ENCODE measurements around the gene STARD10.
"Not testable (repeated sequence)": the region's sequence is repeated elsewhere in the genome, so short reads cannot be mapped to it uniquely, and the experiment has no call there.

STARD10 gene

GRCh38 chr11:72829178-72829577 lies 35.3 kb upstream of the STARD10 start:
- no peak for DNase-seq (ENCODE audit: low spot score in 2 of 2)
- Mint-ChIP-seq H3K27ac (peak overlapping the region; percentile 86), H3K9me3 (no peaks in the 10 kb centered on the region), H3K4me3 (no peak overlapping the region), H3K36me3 (peaks cover 92% of the 10 kb centered on the region), H3K4me1 (peaks cover 44% of the 10 kb centered on the region)
- no peak for ATAC-seq

- H3K4me3 Mint-ChIP-seq, result peak overlapping the region; percentile 43
- DNase-seq (ENCODE audit: low spot score in 2 of 2) (no peak), ATAC-seq (no peak)
- H3K36me3 Mint-ChIP-seq, result peaks cover 97% of the 10 kb centered on the region
- no peaks in the 10 kb centered on the region for H3K9me3 Mint-ChIP-seq
- H3K27ac Mint-ChIP-seq, result peak overlapping the region; percentile 86
- peaks cover 49% of the 10 kb centered on the region for H3K4me1 Mint-ChIP-seq
These were observed 34.9 kb upstream of the STARD10 start for GRCh38 chr11:72828692-72829101.

GRCh38 chr11:72828081-72828567 lies 34.3 kb upstream of the STARD10 start:
- Mint-ChIP-seq H3K4me1 (peaks cover 53% of the 10 kb centered on the region), H3K4me3 (peak overlapping the region; percentile 43), H3K27ac (peak overlapping the region; percentile 86), H3K36me3 (peaks cover 97% of the 10 kb centered on the region), H3K9me3 (no peaks in the 10 kb centered on the region)
- DNase-seq (ENCODE audit: low spot score in 2 of 2) (no peak), ATAC-seq (peak; percentile 54)

- Mint-ChIP-seq H3K4me1 (peaks cover 50% of the 10 kb centered on the region), H3K4me3 (peak overlapping the region; percentile 43), H3K27ac (peak overlapping the region; percentile 86), H3K36me3 (peaks cover 95% of the 10 kb centered on the region)
- DNase-seq (ENCODE audit: low spot score in 2 of 2); H3K9me3 Mint-ChIP-seq: not testable (repeated sequence)
- peak; percentile 74 for ATAC-seq
These were observed 33.8 kb upstream of the STARD10 start for GRCh38 chr11:72827656-72828055.

GRCh38 chr11:72826942-72827480 lies 33.2 kb upstream of the STARD10 start:
- Mint-ChIP-seq H3K4me1 (peaks cover 48% of the 10 kb centered on the region), H3K27ac (peak overlapping the region; percentile 86), H3K4me3 (peak overlapping the region; percentile 43), H3K9me3 (no peaks in the 10 kb centered on the region), H3K36me3 (peaks cover 93% of the 10 kb centered on the region)
- DNase-seq (ENCODE audit: low spot score in 2 of 2), result no peak
- no peak for ATAC-seq

- peaks cover 90% of the 10 kb centered on the region for H3K36me3 Mint-ChIP-seq
- peaks cover 42% of the 10 kb centered on the region for H3K4me1 Mint-ChIP-seq
- no peak for ATAC-seq
- H3K27ac Mint-ChIP-seq, result peak overlapping the region; percentile 86
- DNase-seq (ENCODE audit: low spot score in 2 of 2), result no peak
- no peak overlapping the region for H3K4me3 Mint-ChIP-seq
- no peaks in the 10 kb centered on the region for H3K9me3 Mint-ChIP-seq
These were observed 32.5 kb upstream of the STARD10 start for GRCh38 chr11:72826191-72826941.

- peak overlapping the region; percentile 86 for H3K27ac Mint-ChIP-seq
- peaks cover 90% of the 10 kb centered on the region for H3K36me3 Mint-ChIP-seq
These were observed 31.8 kb upstream of the STARD10 start for GRCh38 chr11:72825661-72826060.

GRCh38 chr11:72824811-72825505 lies 31.1 kb upstream of the STARD10 start:
- ATAC-seq (no peak), DNase-seq (ENCODE audit: low spot score in 2 of 2) (no peak)
- H3K27ac Mint-ChIP-seq, result peak overlapping the region; percentile 86
- H3K9me3 Mint-ChIP-seq, result no peaks in the 10 kb centered on the region
- H3K36me3 Mint-ChIP-seq, result peaks cover 90% of the 10 kb centered on the region
- no peak overlapping the region for H3K4me3 Mint-ChIP-seq
- H3K4me1 Mint-ChIP-seq, result peaks cover 48% of the 10 kb centered on the region

More at GRCh38 chr11:72825661-72826060, 31.8 kb upstream of the STARD10 start:
- no peaks in the 10 kb centered on the region for H3K9me3 Mint-ChIP-seq
- H3K4me3 Mint-ChIP-seq, result no peak overlapping the region
- no peak for DNase-seq (ENCODE audit: low spot score in 2 of 2)
- no peak for ATAC-seq
- H3K4me1 Mint-ChIP-seq, result peaks cover 47% of the 10 kb centered on the region

- Mint-ChIP-seq H3K27ac (peak overlapping the region; percentile 86), H3K36me3 (peaks cover 91% of the 10 kb centered on the region), H3K9me3 (no peaks in the 10 kb centered on the region), H3K4me3 (no peak overlapping the region), H3K4me1 (peaks cover 46% of the 10 kb centered on the region)
- no peak for DNase-seq (ENCODE audit: low spot score in 2 of 2)
- no peak for ATAC-seq
These were observed 30.2 kb upstream of the STARD10 start for GRCh38 chr11:72824020-72824419.

- peaks cover 47% of the 10 kb centered on the region for H3K4me1 Mint-ChIP-seq
- peaks cover 90% of the 10 kb centered on the region for H3K36me3 Mint-ChIP-seq
These were observed 29.4 kb upstream of the STARD10 start for GRCh38 chr11:72823105-72823804.

GRCh38 chr11:72821920-72822799 lies 28.3 kb upstream of the STARD10 start:
- H3K4me3 Mint-ChIP-seq, result peak overlapping the region; percentile 37

More at GRCh38 chr11:72823105-72823804, 29.4 kb upstream of the STARD10 start:
- DNase-seq (ENCODE audit: low spot score in 2 of 2) (no peak), ATAC-seq (no peak)
- Mint-ChIP-seq H3K4me3 (no peak overlapping the region), H3K27ac (peak overlapping the region; percentile 86), H3K9me3 (no peaks in the 10 kb centered on the region)

GRCh38 chr11:72821221-72821919 lies 27.5 kb upstream of the STARD10 start:
- no peak for DNase-seq (ENCODE audit: low spot score in 2 of 2)
- H3K36me3 Mint-ChIP-seq, result peaks cover 87% of the 10 kb centered on the region
- H3K4me1 Mint-ChIP-seq, result peaks cover 52% of the 10 kb centered on the region
- H3K9me3 Mint-ChIP-seq, result no peaks in the 10 kb centered on the region
- H3K4me3 Mint-ChIP-seq, result peak overlapping the region; percentile 37
- H3K27ac Mint-ChIP-seq, result no peak overlapping the region
- ATAC-seq, result no peak

More at GRCh38 chr11:72821920-72822799, 28.3 kb upstream of the STARD10 start:
- DNase-seq (ENCODE audit: low spot score in 2 of 2) (peak; percentile 77 to 78), ATAC-seq (peak; percentile 85)
- Mint-ChIP-seq H3K4me1 (peaks cover 48% of the 10 kb centered on the region), H3K9me3 (no peaks in the 10 kb centered on the region), H3K36me3 (peaks cover 90% of the 10 kb centered on the region), H3K27ac (peak overlapping the region; percentile 74)

GRCh38 chr11:72820439-72821139 lies 26.7 kb upstream of the STARD10 start:
- ATAC-seq (no peak), DNase-seq (ENCODE audit: low spot score in 2 of 2) (no peak)
- Mint-ChIP-seq H3K4me3 (peak overlapping the region; percentile 37), H3K9me3 (no peaks in the 10 kb centered on the region), H3K36me3 (peaks cover 84% of the 10 kb centered on the region), H3K27ac (peak overlapping the region; percentile 42), H3K4me1 (peaks cover 59% of the 10 kb centered on the region)

Measured in stimulated activated effector memory CD8-positive, alpha-beta T cell treated with anti-CD3 and anti-CD28 coated beads, Interleukin-12 subunit alpha, Interleukin-12 subunit beta, amount 100 ng/mL, for 72 hours (primary cell).